Right atrium auricular region (tissue), 2 donors: ENCODE measurements around the gene TRIOBP. TPM values are rescaled to one million over a fixed set of nuclear protein-coding genes. Genes with fewer than 3 reads are reported as not detected.
A peak's percentile ranks its signal among the peaks of the same experiment; 100 is the strongest.

Source experiments
- DNase-seq: peaks from one replicate; pipeline ENCODE4 v3.0.0-alpha.2; 2019; ENCODE audit warnings: low spot score
- H3K27ac ChIP-seq, 2 donors: fragments of 200-600 bp; sonication (generic); 1 replicate in 1 of 2; 2 replicates in 1 of 2; pipeline ENCODE4 v1.5.1; 2016 to 2019
- H3K27me3 ChIP-seq, 2 donors: fragments of 200-600 bp; sonication (generic); one replicate each; pipeline versions ENCODE4 v1.5.1 to v1.6.0; 2017 to 2019
- H3K36me3 ChIP-seq: fragments of 200-600 bp; sonication (generic); one replicate; pipeline ENCODE4 v1.5.1; 2016
- H3K4me1 ChIP-seq, 2 donors: fragments of 200-600 bp; sonication (generic); one replicate each; pipeline versions ENCODE4 v1.5.1 to v1.6.0; 2017 to 2019
- H3K4me3 ChIP-seq, 2 donors: fragments of 200-600 bp; sonication (generic); 1 replicate in 1 of 2; 2 replicates in 1 of 2; pipeline ENCODE4 v1.5.1; 2017 to 2019; ENCODE audit warnings: mild to moderate bottlenecking in 1 of 2, moderate library complexity in 1 of 2
- H3K9me3 ChIP-seq, 2 donors: fragments of 200-600 bp; sonication (generic); one replicate each; pipeline ENCODE4 v1.5.1; 2019
- total RNA-seq, 2 donors: library from RNA; depleted of rRNA; stranded (reverse); fragments of >200 nt; gene quantifications; one replicate each; pipeline ENCODE4 v1.1.0, GENCODE V29; 2016
- TF ChIP-seq, protein P1 (sequence below), 2 donors: fragments of 200-600 bp; sonication (generic); IDR thresholded peaks; one replicate each; pipeline ENCODE4 v1.5.1; 2019; ENCODE audit warnings: antibody characterized with exemption in 2 of 2

The TRIOBP gene
- total RNA-seq, 2 donors from 2014 or later: 108 to 118 TPM

DNA sequence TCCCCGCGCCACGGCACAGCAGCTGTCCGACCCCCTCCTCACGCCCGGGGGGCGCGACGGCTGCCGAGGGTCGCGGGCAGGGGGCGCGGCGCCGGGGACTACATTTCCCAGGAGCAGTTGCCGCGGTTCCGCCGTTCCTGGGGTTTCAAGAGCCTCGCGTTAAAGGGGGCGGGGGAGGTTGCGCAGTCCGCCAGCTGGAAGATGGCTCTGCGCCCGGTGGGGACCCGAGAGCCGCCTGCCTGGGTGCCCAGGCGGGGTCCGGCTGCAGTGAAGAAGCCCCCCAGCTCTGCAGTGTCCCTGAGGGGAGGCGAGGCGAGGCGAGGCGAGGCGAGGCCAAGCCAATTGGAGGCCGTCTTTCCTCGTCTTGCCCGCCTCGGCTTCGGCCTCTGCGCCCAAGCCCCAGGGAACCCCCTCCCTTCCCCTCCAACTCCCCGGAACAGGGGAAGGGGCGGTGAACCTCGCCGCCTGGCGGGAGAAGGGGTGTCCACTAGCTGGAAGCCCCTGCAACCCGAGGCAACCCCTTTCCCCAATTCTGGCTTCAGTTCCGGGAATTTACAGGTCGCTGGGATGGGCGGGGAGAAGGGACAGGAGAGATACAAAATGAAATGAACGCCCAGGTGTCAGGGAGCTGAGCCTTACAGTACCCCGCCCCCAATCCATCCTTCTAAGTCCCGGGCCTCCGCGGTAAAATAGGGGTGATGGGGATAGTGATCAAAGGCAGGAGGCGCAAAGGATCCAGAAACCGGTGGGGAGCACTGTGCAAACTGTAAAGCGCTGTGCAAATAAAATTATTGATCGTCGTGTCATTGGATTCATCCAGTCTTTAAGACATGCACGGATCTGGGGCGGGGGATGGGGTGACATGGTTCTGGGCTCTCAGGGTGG lies 105.7 kb downstream of the TRIOBP start:
- Histone ChIP-seq H3K4me3 (peak overlapping the region; percentile 45 to 65), H3K9me3 (no peaks in the 10 kb centered on the region), H3K4me1 (peaks cover 0 to 50% of the 10 kb centered on the region in 2 donors), H3K27ac (peak overlapping the region; percentile 64 to 68), H3K27me3 (no peaks in the 10 kb centered on the region), H3K36me3 (no peaks in the 10 kb centered on the region)
- TF ChIP-seq, protein P1, sequence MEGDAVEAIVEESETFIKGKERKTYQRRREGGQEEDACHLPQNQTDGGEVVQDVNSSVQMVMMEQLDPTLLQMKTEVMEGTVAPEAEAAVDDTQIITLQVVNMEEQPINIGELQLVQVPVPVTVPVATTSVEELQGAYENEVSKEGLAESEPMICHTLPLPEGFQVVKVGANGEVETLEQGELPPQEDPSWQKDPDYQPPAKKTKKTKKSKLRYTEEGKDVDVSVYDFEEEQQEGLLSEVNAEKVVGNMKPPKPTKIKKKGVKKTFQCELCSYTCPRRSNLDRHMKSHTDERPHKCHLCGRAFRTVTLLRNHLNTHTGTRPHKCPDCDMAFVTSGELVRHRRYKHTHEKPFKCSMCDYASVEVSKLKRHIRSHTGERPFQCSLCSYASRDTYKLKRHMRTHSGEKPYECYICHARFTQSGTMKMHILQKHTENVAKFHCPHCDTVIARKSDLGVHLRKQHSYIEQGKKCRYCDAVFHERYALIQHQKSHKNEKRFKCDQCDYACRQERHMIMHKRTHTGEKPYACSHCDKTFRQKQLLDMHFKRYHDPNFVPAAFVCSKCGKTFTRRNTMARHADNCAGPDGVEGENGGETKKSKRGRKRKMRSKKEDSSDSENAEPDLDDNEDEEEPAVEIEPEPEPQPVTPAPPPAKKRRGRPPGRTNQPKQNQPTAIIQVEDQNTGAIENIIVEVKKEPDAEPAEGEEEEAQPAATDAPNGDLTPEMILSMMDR (IDR thresholded peaks at IDR 0.05): no peak
- DNase-seq: no peak

GRCh38 chr22:37803195-37803638 lies 106.4 kb downstream of the TRIOBP start:
- H3K4me1 ChIP-seq: peaks cover 0 to 53% of the 10 kb centered on the region in 2 donors
- H3K27me3 ChIP-seq: no peaks in the 10 kb centered on the region
- H3K27ac ChIP-seq: peak overlapping the region in 1 of 2 donors; percentile 68
- peak overlapping the region; percentile 45 to 65 for H3K4me3 ChIP-seq
- TF ChIP-seq, protein P1 (IDR thresholded peaks at IDR 0.05): no peak
- no peak for DNase-seq
- no peaks in the 10 kb centered on the region for H3K36me3 ChIP-seq
- H3K9me3 ChIP-seq: no peaks in the 10 kb centered on the region

DNA sequence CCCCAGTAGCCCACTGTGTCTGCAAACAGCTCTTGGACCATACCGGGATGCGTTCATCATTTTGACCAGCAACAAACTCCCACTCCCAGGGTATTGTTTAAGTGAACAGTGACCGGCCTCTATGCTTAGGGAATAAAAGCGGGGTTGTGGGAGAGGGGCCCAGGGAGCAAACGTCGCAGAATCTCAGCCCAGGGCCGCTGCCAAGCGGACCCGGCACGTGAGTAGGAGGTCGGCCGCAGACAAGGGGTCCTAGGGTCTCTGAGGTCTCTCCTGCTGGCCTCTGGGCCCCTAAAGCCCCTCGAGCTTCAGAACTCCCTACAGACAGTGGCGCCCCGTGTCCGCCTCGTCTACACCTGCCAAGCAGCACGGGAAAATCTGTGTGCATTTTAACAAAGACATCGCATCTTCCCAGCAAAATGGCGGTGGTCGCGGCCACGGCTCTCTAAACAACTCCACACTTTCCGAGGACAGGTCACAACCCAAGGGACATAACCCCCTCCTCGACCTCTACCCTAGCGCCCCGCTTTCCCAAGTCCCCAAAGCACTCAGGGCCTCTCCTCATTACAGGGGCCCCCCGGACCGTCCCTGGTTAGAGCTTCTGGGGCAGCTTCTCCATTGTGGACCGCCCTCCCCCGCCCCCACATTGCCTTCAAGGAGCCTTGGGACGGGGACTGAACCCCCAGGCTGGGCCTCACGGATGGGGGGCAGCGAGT lies 106.9 kb downstream of the TRIOBP start:
- H3K4me3 ChIP-seq: no peak overlapping the region
- no peak overlapping the region for H3K27ac ChIP-seq
- no peaks in the 10 kb centered on the region for H3K9me3 ChIP-seq
- H3K36me3 ChIP-seq: no peaks in the 10 kb centered on the region
- TF ChIP-seq, protein P1 (IDR thresholded peaks at IDR 0.05): no peak
- H3K4me1 ChIP-seq: peaks cover 0 to 58% of the 10 kb centered on the region in 2 donors
- no peaks in the 10 kb centered on the region for H3K27me3 ChIP-seq
- DNase-seq: no peak

DNA sequence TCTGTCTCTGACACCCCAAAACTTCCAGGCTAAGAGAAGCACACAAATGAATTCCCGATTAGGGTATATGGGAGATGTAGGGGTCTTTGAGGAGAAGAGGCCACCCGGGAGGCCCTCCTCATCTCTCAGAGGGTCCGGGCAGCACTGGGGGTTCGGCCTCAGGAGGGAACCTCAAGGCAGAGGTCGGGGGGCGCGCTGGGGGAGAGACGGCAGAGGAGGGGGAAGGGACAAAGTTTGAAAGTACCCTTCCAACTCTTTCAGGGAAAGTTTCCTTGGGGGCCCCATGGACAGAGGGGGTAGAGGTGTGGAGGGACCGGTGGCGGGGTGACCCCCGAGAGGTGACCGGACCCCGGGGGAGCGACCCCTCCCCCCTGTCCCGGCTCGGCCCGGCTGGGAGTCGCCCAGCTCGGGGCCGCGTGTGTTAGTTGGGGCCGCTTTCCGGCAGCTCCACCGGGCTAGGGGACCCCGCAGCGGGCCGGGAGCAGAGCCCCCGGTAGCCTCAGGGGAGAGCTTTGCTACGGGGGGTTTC lies 107.6 kb downstream of the TRIOBP start:
- H3K9me3 ChIP-seq: no peaks in the 10 kb centered on the region
- no peak for DNase-seq
- H3K27me3 ChIP-seq: no peaks in the 10 kb centered on the region
- no peaks in the 10 kb centered on the region for H3K36me3 ChIP-seq
- H3K4me3 ChIP-seq: peak overlapping the region; percentile 51 to 68
- TF ChIP-seq, protein P1 (IDR thresholded peaks at IDR 0.05): no peak
- H3K4me1 ChIP-seq: peaks cover 0 to 58% of the 10 kb centered on the region in 2 donors
- H3K27ac ChIP-seq: peak overlapping the region; percentile 89 to 91

DNA sequence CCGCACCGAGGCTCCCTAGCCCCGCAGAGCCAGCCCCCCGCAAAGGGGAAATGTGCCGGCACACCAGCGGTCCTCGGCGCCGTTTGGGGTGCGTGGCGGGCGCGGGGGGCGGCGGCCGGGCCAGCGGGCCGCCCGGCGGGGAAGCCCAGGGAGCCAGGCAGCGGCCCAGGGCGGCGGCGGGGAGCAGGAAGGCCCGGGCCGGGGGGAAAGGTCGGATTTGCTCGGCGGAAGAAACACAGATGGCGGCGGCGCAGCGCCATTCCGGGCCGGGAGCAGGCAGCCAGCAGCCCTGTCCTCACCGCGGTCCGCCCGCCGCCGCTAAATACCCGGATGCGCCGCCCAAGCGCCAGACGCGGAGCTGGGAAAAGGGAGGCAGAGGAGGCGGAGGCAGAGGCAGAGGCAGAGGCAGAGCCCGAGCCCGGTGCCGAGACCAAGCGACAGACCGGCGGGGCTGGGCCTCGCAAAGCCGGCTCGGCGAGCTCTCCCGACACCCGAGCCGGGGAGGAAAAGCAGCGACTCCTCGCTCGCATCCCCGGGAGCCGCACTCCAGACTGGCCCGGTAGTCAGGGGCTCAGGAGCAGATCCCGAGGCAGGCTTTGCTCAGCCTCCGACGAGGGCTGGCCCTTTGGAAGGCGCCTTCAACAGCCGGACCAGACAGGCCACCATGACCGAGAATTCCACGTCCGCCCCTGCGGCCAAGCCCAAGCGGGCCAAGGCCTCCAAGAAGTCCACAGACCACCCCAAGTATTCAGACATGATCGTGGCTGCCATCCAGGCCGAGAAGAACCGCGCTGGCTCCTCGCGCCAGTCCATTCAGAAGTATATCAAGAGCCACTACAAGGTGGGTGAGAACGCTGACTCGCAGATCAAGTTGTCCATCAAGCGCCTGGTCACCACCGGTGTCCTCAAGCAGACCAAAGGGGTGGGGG lies 108.3 kb downstream of the TRIOBP start:
- peaks cover 0 to 58% of the 10 kb centered on the region in 2 donors for H3K4me1 ChIP-seq

More for the DNA sequence above, 108.3 kb downstream of the TRIOBP start:
- Histone ChIP-seq H3K4me3 (peak overlapping the region; percentile 51 to 68), H3K9me3 (no peaks in the 10 kb centered on the region), H3K27ac (peak overlapping the region; percentile 89 to 91), H3K27me3 (no peaks in the 10 kb centered on the region), H3K36me3 (no peaks in the 10 kb centered on the region)
- peak; percentile 91 for DNase-seq
- TF ChIP-seq, protein P1 (IDR thresholded peaks at IDR 0.05): no peak
